Measurements from ENCODE around the gene SKIC3.

Gene SKIC3

GRCh38 chr5:95583992-95584391 is 29.2 kb upstream of the SKIC3 start:
- DNase-seq (ENCODE audit: low read depth): no peak
- no peak overlapping the region for H3K4me3 ChIP-seq (ENCODE audit: control insufficient read depth, low read depth, low read length)
- no peak for TF ChIP-seq CTCF (conservative IDR thresholded peaks at IDR 0.05; ENCODE audit: control insufficient read depth, insufficient read depth, low read depth, low read length)

GRCh38 chr5:95581576-95581975 is 26.8 kb upstream of the SKIC3 start:
- DNase-seq (ENCODE audit: low read depth): no peak
- no peak overlapping the region for H3K4me3 ChIP-seq (ENCODE audit: control insufficient read depth, low read depth, low read length)
- TF ChIP-seq CTCF (conservative IDR thresholded peaks at IDR 0.05; ENCODE audit: control insufficient read depth, insufficient read depth, low read depth, low read length): no peak

DNA sequence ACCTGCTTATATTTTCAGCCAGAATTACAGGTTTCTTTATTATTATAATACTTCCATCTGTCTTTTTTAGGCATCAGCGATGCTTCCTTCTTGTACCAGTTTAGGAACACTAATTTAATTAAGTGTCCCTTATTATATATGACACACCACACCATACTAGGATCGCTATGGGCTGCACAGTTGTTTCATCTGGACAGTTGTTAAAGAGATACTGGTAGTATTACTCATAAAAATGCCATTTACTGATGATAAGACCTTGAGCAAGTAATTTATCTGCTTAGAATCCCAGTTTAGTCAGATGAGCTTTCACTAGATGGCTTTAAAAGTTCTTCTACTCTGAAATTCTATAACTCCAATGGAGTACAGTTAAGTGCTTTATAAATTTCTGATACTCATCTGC is 17.2 kb upstream of the SKIC3 start:
- no peak overlapping the region for H3K4me3 ChIP-seq (ENCODE audit: control insufficient read depth, low read depth, low read length)
- no peak for DNase-seq (ENCODE audit: low read depth)
- no peak for TF ChIP-seq CTCF (conservative IDR thresholded peaks at IDR 0.05; ENCODE audit: control insufficient read depth, insufficient read depth, low read depth, low read length)

DNA sequence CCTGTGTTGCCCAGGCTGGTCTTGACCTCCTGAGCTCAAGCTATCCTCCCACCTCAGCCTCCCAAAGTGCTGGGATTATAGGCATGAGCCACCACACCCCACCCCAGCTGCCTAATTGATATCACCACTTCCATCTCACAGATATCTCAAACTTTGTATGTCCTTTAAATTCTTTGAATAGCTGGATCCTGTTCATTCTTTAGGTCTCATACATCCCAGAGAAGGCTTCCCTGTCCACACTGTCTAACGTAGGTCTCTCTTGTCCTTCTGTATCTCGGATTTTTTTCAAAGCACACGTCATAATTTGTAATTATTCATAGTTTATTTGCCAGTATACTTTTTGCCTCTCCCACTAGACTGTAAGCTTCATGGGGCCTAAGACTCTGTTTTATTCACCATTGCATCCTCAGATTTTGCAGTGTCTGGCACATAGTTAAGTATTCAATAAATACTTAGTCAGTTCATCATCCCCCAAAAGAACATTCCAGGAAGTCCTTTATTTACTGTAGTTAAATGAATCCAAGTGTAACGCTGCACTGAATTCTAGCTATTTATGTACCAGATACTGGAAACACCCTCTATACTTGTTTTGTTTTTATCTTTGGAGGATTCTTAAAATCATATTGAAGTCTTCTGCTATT is 10.6 kb upstream of the SKIC3 start:
- no peak for TF ChIP-seq CTCF (conservative IDR thresholded peaks at IDR 0.05; ENCODE audit: control insufficient read depth, insufficient read depth, low read depth, low read length)
- H3K4me3 ChIP-seq (ENCODE audit: control insufficient read depth, low read depth, low read length): no peak overlapping the region
- no peak for DNase-seq (ENCODE audit: low read depth)

- no peak for DNase-seq (ENCODE audit: low read depth)
- H3K4me3 ChIP-seq (ENCODE audit: control insufficient read depth, low read depth, low read length): no peak overlapping the region
- no peak for TF ChIP-seq CTCF (conservative IDR thresholded peaks at IDR 0.05; ENCODE audit: control insufficient read depth, insufficient read depth, low read depth, low read length)
These were observed 9.7 kb upstream of the SKIC3 start for GRCh38 chr5:95564450-95564849.

DNA sequence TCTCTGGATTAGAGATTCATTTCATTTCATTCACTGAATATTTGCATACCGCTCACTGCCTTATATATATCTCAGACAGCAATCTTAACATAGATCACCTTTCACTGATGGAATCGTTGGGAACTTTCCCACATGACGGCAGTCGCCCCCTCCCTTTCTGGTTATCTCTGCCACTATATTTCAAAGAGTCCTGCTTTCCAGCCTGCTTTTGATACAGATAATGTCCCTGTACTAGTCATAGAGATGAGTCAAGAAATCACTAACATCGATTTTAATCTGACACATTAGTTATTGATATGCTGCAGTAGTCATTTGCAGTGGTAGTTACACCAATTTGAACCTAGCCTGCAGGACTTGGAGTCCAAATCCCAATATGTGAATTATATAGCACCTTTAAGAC is 8.6 kb upstream of the SKIC3 start:
- H3K4me3 ChIP-seq (ENCODE audit: control insufficient read depth, low read depth, low read length): no peak overlapping the region
- DNase-seq (ENCODE audit: low read depth): no peak
- no peak for TF ChIP-seq CTCF (conservative IDR thresholded peaks at IDR 0.05; ENCODE audit: control insufficient read depth, insufficient read depth, low read depth, low read length)

DNA sequence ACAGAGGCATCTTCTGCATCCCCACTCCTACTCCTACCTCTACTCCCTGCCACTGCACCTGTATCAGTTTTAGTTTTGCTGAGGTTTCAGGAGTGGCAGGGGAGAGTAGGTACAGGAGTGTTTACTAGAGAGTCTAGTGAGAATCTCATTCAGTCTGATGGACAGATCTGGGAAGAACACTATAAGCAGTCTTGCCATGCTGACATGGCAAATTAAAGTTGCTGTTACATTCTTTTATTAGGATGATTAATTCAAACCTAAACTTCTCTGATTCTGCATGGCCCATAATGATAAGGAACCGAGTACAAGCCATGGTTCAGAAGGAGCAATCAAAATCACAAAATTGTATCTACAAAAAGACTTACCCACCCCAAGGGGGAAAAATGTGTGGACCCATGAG is 7.5 kb upstream of the SKIC3 start:
- TF ChIP-seq CTCF (conservative IDR thresholded peaks at IDR 0.05; ENCODE audit: control insufficient read depth, insufficient read depth, low read depth, low read length): no peak

More for the DNA sequence above, 7.5 kb upstream of the SKIC3 start:
- DNase-seq (ENCODE audit: low read depth): no peak
- H3K4me3 ChIP-seq (ENCODE audit: control insufficient read depth, low read depth, low read length): no peak overlapping the region
